Cardiac septum (tissue), 1 donor: ENCODE data around the gene EXT2. TPM values are rescaled to one million over a fixed set of nuclear protein-coding genes. Genes with fewer than 3 reads are reported as not detected.

ENCODE experiments used
- DNase-seq: peaks from one replicate; pipeline ENCODE4 v3.0.0-alpha.2; 2020; ENCODE audit warnings: low spot score
- intact Hi-C: fragments of 100-400 bp; cut with DNase I; formaldehyde crosslinking; loops from one replicate; pipeline ENCODE4 v1.14.0; 2022
- total RNA-seq: library from RNA; stranded (reverse); fragmentation: NEBNext Ultra II Directional; extraction: Animal tissue kit (Norgen Biotek cat#: 25700); gene quantifications from one replicate; pipeline ENCODE4 v1.2.1, GENCODE V29; 2021
- donor health status: DM: no; HTN: no; CAD: no.

EXT2 gene
- total RNA-seq, 1 donor from 2014 or later: 32.8 TPM

DNA sequence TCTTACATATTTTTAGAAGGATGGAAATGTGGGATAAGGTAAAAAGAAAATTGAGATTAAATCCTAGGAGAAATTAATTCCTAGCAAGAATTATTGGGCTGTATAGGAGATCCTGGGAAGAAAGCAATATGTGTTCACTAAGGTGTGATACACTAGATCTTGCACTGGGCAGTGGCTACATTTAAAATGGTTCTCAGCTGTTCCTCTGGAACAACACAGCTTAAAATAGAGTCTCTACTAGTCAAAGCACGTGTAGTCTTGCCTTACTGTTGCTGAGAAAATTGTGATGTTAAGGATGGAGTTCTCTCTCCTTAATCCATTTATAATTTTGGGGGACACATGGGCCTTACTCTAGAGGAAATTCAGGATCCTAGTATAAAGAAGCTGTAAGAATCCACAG is 54.9 kb downstream of the EXT2 start:
- no peak for DNase-seq
- intact Hi-C loops: no loop called here

DNA sequence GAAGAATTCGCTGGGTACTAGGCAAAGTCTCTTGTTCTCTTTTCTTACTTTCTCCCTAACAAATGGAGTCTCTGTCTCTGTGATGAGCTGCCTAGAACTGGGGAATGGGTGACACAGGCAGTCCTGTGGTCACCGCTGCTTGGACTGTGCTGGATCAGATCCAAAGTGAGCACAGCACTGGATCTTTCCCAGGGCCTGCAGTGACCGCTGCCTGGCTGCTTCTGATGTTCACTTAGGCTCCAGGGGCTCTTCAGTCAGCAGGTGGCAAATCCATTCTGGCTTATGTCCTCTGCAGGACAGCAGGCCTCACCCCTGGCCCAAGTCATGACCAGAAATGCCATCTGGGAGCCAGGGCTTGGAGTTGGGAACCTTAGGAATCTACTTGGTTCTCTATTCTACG is 61.5 kb downstream of the EXT2 start:
- no peak for DNase-seq
- intact Hi-C loops: no loop called here

DNA sequence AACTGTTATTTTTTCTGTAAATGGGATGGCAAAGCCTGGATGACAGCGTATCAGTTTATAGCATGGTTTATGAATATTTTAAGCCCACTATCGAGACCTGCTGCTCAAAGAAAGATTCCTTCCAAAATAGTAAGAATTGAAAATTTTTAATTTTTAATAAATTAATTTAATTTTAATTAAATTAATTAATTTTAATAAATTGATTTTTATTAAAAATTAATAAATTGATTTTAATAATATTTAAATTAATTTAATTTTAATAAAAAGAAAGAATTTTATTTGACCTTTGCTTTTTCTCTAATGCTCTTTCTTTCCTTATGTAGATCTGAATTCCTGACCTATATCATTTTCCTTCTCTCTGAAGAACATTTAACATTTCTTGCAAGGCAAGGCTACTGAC is 62.9 kb downstream of the EXT2 start:
- no peak for DNase-seq
- intact Hi-C loops: no loop called here

DNA sequence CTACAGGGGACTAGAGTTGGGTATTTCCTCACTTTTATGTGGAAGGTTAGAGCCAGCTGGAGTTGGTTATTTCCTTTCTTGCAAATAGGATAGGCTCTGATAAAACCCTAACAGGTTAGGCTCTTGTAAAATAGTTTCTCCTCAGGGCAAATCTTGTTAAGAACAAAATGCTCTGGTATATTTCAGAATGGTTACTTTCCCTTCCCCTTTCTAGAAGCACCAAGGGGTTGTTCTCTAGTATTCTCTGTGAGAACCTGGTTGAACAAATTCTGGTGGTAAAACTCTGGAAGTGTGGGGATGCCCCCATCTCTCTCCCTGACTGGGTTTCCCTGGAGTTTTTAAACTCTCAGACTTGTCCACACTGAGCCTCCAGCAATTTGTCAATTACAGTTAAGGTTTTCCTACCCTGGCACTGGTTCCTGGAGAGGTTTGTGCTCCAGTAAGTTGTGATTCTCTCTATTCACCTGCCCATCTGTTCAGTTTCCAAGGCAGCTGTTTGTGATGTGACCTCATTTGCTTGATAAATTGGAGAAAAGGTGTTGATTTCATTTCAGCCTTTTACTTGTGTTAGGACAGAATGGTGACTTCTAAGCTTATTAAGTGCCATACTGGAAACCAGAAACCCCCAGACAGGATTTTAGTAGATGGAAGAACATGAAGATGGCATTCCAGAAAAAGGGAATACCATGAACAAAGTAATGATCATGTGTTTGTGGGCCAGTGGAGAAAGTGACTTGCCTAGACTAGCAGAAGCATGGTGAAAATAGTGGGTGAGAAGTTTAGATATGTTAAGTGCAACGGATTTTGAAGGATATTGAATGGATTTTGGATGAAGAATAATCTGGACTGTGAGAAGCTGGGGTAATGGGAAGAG is 64.6 kb downstream of the EXT2 start:
- intact Hi-C loops: no loop called here
- DNase-seq: no peak

DNA sequence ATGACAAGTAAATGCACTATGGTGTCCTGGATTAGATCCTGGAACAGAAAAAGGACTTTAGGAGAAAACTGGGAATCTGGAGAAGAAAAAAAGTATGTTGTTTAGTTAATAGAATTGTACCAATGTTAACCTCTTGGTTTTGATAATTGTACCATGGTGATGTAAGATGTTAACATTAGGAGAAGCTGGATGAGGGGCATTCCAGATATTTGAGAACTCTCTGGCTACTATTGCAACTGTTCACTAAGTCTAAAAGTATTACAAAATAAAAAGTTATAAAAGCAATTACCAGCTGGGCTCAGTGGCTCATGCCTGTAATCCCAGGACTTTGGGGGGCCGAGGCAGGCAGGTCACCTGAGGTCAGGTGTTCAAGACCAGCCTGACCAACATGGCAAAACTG is 66.5 kb downstream of the EXT2 start:
- intact Hi-C loops: no loop called here
- no peak for DNase-seq

DNA sequence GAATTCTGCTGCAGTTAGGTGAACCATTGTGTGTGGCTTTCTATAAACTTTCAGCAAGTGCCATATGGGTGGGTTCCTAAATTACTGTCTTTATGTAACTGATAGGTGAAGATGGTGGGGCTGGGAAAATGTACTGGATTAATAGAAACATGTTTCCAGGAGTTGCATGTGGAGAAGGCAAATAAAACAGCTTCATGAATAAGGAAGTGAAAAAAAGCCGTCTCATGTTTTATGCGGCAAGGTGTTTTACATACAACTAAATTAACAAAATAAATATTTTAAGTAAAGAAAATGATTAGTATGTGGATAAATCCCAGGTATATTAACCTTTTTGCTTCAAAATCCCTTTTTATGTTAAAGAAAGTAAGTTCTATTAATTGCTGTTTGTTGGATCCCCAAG is 67.2 kb downstream of the EXT2 start:
- DNase-seq: no peak
- intact Hi-C loops: no loop called here

DNA sequence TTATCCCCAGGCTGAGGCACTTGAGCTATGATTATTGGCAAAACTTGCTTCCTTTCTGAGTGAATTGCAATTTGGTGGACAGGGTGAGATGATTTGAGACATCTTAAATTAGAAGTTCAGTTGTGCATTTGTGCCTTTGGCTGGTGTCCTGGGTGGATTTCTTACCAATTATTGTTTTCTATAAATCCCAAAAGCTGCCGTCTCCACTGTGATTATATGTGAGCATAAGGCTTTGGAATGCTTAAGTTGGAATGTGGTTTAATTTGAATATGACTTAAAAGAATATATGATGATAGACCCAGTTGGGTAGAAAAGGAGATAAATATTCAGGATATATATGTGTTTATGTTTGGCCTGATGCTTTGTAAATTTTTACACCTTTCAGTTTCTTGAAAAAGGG is 70.0 kb downstream of the EXT2 start:
- intact Hi-C loops: no loop called here
- no peak for DNase-seq

DNA sequence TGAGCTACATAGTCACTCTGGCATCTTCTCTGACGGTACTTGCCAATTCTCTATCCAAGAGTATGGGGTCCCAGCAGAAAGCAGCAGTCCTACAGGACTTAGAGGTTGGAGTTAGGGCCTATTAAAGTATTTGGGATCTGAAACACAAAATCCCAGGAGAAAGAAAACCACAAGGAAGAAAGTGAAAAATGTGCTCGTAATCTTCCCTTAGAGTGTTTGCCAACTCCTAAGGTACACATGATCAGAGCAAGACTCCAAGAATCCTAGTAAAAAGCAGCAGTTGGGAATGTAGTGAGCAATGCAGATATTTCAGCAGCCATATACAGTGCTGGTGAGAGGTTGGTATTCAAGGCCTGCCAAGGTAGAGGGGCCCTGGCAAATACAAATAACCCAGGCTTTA is 71.6 kb downstream of the EXT2 start:
- intact Hi-C loops: no loop called here

DNA sequence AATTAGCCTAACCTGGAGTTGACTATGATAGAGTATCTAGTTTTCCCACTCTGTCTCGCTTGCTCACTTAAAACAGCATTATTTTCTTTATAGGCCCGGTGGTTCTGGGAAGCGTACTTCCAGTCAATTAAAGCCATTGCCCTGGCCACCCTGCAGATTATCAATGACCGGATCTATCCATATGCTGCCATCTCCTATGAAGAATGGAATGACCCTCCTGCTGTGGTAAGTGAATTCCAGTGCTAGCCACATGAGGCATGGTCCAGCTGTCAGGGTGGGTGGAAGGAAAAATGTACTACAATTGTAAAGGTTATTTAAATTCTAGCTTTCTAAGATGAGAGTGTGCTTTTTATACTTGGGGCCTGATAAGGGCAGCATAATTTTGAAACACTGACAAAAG is 76.0 kb downstream of the EXT2 start:
- intact Hi-C loops: no loop called here
- no peak for DNase-seq

More for the DNA sequence above, 71.6 kb downstream of the EXT2 start:
- no peak for DNase-seq

DNA sequence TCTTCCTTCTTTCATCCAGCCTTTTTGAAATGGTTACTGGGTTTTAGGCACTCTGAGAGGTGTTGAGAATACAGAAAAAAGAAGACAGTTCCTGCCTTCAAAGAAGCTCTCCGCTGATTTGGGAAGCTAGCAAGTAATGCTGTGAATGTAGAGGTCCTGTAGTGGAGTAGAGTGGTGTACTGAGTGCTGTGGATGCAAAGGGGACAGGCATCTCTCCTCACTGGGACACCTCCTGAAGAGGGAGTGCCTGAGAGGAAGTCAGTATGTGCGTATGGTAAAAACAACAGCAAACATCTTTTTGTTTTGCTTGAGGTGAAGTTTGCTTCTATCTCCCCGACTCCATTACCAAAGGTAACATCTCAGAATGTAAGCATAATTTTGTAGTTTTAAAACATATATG is 77.5 kb downstream of the EXT2 start:
- no peak for DNase-seq

DNA sequence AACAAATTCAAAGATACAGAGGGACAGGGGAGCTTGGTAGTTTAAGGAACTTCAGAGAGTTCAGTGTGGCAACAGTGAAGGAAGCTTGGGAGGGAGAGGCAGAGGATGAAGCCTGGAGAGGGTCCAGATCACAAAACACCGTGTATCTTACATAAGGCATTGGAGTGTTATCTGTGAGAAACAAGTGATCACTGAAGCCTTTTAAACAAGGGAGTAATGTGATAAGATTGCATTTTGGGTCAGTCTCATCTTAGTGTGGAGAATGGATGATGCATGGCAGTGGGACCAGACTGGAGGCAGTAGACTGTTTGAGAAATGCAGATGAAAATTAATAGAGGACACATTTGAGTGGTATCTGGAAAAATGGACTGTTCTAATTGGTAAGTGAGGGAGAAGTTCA is 79.4 kb downstream of the EXT2 start:
- no peak for DNase-seq
- intact Hi-C loops: no loop called here

More for the DNA sequence above, 77.5 kb downstream of the EXT2 start:
- intact Hi-C loops: no loop called here

DNA sequence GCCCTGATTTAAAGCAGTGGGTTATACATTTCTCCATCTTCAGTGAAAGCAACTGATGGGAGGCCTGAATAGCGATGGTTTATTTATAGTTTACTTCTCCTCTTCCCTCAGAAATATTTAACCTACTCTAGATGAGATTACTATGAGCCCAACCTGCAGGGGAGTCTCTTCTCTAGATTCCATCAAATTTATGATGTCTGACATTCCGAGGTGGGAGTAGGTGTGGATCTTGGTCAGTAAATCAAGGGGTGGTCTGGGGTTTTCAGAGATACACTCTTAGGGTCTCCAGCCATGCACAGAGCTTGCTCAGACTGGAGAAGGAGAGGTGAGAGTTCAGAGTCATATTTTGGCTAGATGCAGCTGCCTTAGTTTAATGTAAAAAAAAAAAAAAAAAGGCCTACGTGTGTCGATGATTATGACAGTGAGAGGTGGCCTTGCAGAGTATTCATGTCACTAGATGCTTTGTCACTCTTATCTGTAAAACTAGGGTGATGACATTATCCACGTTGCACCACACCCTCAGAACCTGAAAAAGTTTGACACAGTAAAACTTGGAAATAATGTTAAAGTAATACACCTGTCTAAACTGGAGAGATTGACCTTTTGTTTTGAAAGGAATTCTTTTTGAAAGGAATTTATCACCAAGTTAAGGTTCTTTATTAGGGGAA is 81.2 kb downstream of the EXT2 start:
- no peak for DNase-seq
- intact Hi-C loops: no loop called here

DNA sequence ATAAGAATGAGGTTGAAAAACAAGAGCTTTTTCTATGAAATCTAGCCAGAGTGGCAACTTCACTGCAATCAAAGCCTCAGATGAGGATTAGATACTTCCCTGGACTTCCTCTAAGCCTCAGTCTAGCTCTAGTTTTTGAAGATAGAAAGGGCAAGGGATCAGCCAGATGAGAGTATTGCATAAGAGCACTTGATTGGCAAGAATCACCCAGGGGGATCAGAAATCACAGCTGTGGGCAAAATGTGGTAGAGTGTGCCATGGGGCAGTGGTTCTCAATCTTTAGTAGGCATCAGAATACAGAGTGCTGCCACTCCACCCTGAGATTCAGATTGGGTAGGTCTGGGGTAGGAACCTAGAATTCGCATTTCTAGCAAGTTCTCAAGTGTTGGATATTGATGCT is 82.4 kb downstream of the EXT2 start:
- no peak for DNase-seq
- intact Hi-C loops: no loop called here

DNA sequence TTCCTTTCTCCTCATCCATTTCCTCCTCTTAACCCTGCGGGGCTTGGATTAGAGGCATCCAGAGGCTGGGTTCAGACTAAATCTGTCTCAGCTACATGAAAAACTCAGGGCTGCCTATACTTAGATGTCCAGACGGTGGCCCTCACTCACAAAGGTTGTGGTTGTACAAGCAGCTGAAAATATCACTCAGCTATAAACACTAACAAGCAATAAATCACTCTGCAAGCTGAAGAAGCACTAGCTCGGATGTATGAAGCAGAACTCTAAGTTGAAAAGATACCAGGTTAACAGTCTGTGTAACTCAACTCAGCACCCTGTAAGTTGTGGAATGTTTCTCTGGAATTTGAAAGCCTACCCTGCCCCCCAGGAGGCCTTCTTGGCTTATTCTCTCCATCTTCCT is 82.9 kb downstream of the EXT2 start:
- intact Hi-C loops: no loop called here
- DNase-seq: no peak

DNA sequence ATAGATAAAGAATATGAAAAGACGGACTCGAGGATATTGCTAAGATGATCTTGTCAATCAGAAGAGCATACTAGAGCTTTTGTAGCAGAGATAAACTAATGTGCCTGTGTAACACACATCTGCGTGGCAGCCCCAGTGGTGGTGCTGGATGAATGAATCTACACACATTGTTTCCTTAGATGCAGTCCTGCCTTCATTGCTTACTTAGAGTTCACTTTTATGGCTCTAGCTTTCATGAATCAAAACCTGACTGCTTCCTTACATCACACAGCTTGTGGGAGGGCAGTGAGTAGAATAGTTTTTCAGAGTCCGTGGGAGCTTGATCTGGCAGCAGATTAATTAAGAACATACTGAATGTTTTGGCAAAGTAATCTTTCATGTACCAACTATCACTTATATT is 83.7 kb downstream of the EXT2 start:
- intact Hi-C loops: no loop called here
- no peak for DNase-seq

DNA sequence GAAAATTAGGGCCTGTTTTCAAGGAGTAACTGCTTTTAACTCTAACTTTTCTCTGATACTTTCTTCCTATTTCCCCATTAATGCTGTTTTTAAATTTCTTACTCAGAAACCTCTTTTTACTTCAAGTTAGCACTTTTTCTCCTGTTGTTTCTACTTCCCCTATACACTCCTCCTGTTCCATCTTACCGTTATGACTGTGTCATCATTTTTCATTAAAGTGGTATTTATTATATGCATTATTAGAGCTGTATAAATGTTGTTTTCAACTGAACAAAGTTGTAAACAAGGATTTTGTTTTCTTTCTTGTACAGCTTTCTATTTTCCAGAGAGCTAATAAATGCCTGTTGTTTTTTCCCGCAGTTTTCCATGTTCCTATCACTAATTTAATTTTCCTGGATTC is 84.6 kb downstream of the EXT2 start:
- DNase-seq: no peak
- intact Hi-C loops: no loop called here

DNA sequence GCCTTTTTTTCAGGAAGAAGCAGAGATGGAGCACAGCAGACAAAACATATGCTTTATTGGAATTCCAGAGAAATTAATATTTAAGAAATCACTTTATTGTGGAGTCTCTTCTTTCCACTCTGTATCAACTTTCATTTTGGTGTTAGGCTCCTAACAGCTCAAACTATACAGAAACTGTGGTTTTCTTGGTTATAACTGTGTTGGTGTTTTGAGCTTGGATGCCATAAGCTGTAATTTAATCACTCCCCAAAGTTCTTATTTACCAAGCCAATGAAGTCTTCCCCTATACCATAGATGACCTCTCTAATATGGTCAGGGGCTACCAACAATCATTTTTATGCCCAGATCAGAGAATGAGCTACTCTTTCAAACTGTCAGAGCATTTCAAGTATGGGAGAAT is 90.0 kb downstream of the EXT2 start:
- intact Hi-C loops: no loop called here
- no peak for DNase-seq

DNA sequence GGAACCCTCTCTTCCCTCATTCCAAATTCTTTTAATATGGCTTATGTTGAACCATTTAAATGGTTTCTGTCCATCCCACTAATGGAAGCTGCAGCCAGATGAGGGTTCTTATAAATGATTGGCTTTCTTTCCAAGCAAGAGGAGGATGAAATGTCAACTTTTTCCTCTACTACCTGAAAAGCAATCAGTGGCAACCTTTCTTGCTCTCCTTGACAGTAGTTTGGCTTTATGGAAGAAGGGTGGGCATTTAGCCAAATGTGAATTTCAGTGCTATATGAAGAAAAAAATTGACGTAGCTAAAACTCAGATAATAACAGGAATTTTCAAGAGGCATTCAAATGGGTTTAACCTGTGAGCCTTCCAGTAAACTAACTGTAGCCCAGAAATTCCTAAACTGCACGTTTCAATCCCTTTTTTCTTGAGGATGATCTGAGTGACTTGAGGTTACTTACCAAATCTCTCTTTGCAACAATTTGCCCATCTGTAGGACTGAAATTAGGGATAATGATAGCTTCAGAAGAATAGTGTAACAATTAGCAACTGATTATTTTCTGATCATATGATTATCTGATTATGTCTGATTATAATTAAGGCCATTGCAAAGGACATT is 90.9 kb downstream of the EXT2 start:
- intact Hi-C loops: no loop called here
- no peak for DNase-seq

DNA sequence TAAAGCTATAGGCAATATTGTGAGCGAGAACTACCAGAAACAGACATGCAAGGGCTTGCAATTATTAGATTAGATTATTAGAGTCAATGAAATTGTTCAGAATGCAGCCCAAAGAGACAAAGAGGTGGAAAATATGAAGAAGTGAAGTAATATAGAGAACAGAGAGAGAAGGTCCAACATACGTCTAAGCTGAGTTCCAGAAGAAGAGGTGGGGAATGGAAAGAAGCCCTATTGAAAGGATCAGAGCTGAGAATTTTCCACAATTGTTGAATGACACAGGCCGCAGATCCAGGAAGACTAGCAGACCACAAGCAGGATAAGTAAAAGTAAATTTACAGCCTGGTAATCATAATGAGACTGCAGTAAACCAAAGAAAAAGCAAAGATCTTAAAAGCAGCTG is 93.2 kb downstream of the EXT2 start:
- intact Hi-C loops: no loop called here
- no peak for DNase-seq

DNA sequence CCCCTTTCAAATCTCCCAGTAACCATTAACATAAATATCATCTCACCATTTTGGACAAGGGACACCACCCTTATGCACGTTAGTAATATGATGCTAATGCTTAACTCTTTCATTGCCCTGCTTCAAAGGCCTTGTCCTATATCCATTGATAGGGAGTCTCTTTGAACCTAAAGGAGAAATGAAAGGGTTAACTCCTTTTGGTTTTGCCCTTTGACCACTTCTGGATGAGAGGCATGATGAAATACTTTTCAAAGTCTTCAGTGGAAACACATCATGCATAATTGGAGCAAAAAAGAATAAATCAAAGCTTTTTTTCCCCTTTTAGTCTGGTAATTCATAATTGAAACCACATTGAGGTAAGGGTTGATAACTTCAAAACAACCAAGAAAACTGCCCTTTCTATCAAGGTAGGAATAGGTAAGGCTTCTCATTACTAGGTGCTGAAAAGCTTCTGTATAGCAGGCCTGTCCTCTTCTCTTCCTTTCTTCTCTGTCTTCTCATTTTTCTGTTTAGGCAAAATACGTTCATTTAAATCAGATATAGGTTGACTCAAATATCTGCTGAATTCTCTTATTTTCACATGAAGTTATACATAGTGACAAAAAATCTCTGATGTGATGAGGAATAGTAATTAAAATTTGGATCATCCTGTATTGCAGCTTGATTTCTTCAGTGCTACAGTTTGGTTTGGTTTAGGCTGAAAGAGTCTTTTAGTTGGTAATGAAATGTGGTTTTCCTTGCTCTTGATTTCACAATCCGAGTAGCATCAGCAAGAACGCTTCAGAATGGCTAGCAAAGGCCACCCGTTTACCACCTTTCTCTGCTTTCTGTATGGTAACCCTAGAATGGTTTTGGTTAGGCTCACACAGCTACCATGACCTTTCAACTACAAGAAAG is 94.8 kb downstream of the EXT2 start:
- intact Hi-C loops: no loop called here
- no peak for DNase-seq
